ENCODE data around the gene REXO4. TPM values are rescaled to one million over a fixed set of nuclear protein-coding genes. Genes with fewer than 3 reads are reported as not detected.

Gene REXO4
- total and polyA plus RNA-seq, 9 of the 15 experiments (the other 6 are each of a cell fraction or from before 2014, with no cell fraction given): 3.4 to 72.9 (median 31.1) TPM

DNA sequence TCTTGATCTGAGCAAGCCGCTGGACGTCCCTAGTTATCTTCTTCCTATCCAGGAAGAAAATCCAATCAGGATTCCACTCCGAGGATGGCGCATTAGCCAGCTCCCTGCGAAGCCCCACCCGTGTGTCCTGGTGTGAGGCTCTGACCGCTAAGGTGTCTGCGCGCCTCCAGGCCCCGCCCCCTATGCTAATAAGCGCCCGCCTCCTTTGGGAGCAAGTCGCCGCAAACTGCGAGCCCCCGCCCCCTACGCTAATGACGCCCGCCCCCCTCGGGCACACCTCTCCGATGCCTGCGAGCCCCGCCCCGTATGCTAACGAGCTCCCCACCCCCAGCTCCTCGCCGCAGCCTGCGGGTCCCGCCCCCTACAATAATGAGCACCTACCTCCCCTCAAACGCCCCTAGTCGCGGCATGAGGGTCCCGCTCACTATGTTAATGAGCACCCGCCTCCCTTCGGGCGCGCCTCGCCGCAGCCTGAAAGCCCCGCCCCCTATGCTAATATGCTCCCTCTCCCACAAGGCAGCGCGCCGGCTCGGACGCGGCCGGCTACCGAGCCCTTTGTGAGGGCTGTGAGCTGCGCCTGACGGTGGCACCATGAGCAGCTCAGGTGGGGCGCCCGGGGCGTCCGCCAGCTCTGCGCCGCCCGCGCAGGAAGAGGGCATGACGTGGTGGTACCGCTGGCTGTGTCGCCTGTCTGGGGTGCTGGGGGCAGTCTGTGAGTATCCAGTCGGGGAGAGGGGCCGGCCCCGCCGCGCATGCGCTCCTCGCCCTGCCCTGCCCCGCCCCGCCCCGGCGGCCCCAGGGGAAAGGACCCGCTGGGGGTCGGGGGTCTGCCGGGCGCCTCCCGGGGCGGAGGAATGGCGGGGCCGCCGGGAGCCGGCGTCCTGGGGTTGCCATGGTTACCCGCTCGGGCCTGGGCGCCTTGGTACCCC is 41.9 kb upstream of the REXO4 start, which contains the start of gene CACFD1 (continued):
- TF ChIP-seq, protein P1, sequence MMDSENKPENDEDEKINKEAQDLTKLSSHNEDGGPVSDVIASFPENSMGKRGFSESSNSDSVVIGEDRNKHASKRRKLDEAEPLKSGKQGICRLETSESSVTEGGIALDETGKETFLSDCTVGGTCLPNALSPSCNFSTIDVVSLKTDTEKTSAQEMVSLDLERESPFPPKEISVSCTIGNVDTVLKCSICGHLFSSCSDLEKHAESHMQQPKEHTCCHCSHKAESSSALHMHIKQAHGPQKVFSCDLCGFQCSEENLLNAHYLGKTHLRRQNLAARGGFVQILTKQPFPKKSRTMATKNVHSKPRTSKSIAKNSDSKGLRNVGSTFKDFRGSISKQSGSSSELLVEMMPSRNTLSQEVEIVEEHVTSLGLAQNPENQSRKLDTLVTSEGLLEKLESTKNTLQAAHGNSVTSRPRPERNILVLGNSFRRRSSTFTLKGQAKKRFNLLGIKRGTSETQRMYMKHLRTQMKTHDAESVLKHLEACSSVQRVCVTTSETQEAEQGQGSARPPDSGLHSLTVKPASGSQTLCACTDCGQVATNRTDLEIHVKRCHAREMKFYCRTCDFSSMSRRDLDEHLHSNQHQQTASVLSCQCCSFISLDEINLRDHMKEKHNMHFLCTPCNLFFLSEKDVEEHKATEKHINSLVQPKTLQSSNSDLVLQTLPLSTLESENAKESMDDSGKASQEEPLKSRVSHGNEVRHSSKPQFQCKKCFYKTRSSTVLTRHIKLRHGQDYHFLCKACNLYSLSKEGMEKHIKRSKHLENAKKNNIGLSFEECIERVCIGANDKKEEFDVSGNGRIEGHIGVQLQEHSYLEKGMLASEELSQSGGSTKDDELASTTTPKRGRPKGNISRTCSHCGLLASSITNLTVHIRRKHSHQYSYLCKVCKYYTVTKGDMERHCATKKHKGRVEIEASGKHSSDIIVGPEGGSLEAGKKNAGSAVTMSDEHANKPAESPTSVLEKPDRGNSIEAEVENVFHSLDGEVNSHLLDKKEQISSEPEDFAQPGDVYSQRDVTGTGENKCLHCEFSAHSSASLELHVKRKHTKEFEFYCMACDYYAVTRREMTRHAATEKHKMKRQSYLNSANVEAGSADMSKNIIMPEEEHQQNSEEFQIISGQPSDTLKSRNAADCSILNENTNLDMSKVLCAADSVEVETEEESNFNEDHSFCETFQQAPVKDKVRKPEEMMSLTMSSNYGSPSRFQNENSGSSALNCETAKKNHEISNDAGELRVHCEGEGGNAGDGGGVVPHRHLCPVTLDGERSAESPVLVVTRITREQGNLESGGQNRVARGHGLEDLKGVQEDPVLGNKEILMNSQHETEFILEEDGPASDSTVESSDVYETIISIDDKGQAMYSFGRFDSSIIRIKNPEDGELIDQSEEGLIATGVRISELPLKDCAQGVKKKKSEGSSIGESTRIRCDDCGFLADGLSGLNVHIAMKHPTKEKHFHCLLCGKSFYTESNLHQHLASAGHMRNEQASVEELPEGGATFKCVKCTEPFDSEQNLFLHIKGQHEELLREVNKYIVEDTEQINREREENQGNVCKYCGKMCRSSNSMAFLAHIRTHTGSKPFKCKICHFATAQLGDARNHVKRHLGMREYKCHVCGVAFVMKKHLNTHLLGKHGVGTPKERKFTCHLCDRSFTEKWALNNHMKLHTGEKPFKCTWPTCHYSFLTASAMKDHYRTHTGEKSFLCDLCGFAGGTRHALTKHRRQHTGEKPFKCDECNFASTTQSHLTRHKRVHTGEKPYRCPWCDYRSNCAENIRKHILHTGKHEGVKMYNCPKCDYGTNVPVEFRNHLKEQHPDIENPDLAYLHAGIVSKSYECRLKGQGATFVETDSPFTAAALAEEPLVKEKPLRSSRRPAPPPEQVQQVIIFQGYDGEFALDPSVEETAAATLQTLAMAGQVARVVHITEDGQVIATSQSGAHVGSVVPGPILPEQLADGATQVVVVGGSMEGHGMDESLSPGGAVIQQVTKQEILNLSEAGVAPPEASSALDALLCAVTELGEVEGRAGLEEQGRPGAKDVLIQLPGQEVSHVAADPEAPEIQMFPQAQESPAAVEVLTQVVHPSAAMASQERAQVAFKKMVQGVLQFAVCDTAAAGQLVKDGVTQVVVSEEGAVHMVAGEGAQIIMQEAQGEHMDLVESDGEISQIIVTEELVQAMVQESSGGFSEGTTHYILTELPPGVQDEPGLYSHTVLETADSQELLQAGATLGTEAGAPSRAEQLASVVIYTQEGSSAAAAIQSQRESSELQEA (IDR thresholded peaks at IDR 0.05; ENCODE audit: low read depth): no peak
- TF ChIP-seq DPF2 (IDR thresholded peaks at IDR 0.05): no peak
- no peak for TF ChIP-seq SREBF1 (IDR thresholded peaks at IDR 0.05; ENCODE audit: borderline replicate concordance, low read depth, low read length)
- TF ChIP-seq, protein P2, sequence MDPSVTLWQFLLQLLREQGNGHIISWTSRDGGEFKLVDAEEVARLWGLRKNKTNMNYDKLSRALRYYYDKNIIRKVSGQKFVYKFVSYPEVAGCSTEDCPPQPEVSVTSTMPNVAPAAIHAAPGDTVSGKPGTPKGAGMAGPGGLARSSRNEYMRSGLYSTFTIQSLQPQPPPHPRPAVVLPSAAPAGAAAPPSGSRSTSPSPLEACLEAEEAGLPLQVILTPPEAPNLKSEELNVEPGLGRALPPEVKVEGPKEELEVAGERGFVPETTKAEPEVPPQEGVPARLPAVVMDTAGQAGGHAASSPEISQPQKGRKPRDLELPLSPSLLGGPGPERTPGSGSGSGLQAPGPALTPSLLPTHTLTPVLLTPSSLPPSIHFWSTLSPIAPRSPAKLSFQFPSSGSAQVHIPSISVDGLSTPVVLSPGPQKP (CRISPR knock-in tag; IDR thresholded peaks at IDR 0.05): no peak
- no peak for TF ChIP-seq BDP1 (IDR thresholded peaks at IDR 0.05; ENCODE audit: insufficient read depth, insufficient read length)
- TF ChIP-seq, protein P3, sequence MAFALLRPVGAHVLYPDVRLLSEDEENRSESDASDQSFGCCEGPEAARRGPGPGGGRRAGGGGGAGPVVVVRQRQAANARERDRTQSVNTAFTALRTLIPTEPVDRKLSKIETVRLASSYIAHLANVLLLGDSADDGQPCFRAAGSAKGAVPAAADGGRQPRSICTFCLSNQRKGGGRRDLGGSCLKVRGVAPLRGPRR (CRISPR knock-in tag; IDR thresholded peaks at IDR 0.05): no peak
- 0 out of 4 replicates have a peak, but pooled peaks of 1 of the 2 experiments have one; percentile 46 for TF ChIP-seq HDAC1 (IDR thresholded peaks at IDR 0.05)
- TF ChIP-seq, protein P4, sequence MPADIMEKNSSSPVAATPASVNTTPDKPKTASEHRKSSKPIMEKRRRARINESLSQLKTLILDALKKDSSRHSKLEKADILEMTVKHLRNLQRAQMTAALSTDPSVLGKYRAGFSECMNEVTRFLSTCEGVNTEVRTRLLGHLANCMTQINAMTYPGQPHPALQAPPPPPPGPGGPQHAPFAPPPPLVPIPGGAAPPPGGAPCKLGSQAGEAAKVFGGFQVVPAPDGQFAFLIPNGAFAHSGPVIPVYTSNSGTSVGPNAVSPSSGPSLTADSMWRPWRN (IDR thresholded peaks at IDR 0.05; ENCODE audit: low read depth): no peak
- no peak for TF ChIP-seq SMARCA5 (IDR thresholded peaks at IDR 0.05)
- TF ChIP-seq, protein P5, sequence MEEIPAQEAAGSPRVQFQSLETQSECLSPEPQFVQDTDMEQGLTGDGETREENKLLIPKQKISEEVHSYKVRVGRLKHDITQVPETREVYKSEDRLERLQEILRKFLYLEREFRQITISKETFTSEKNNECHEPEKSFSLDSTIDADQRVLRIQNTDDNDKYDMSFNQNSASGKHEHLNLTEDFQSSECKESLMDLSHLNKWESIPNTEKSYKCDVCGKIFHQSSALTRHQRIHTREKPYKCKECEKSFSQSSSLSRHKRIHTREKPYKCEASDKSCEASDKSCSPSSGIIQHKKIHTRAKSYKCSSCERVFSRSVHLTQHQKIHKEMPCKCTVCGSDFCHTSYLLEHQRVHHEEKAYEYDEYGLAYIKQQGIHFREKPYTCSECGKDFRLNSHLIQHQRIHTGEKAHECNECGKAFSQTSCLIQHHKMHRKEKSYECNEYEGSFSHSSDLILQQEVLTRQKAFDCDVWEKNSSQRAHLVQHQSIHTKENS (CRISPR knock-in tag; IDR thresholded peaks at IDR 0.05): no peak
- TF ChIP-seq TFAM (CRISPR knock-in tag; conservative IDR thresholded peaks at IDR 0.05): no peak
- TF ChIP-seq, protein P6, sequence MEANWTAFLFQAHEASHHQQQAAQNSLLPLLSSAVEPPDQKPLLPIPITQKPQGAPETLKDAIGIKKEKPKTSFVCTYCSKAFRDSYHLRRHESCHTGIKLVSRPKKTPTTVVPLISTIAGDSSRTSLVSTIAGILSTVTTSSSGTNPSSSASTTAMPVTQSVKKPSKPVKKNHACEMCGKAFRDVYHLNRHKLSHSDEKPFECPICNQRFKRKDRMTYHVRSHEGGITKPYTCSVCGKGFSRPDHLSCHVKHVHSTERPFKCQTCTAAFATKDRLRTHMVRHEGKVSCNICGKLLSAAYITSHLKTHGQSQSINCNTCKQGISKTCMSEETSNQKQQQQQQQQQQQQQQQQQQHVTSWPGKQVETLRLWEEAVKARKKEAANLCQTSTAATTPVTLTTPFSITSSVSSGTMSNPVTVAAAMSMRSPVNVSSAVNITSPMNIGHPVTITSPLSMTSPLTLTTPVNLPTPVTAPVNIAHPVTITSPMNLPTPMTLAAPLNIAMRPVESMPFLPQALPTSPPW (CRISPR knock-in tag; IDR thresholded peaks at IDR 0.05): no peak; the same call in 1 of the 2 replicates
- no peak for TF ChIP-seq PPARD (CRISPR knock-in tag; IDR thresholded peaks at IDR 0.05)
